ENCODE results near the gene PCLO. TPM values are rescaled to one million over a fixed set of nuclear protein-coding genes. Genes with fewer than 3 reads are reported as not detected.

The PCLO gene
- total and polyA plus RNA-seq, 2 of the 4 experiments (the other 2 are of a cell fraction): under 0.01 to 0.05 TPM

- Histone ChIP-seq H3K4ac (ENCODE audit: low read depth, low read length) (no peak overlapping the region), H2AK9ac (replicated peaks; ENCODE audit: low read depth, low read length, poor library complexity) (no peak overlapping the region), H4K8ac (ENCODE audit: low read depth in 2 of 2, low read length in 2 of 2) (no peak overlapping the region), H2BK5ac (ENCODE audit: low read depth, low read length, poor library complexity, severe bottlenecking) (no peak overlapping the region), H3K4me2 (ENCODE audit: low read depth, low read length) (no peak overlapping the region), H3K79me1 (ENCODE audit: low read depth in 1 of 2, low read length in 2 of 2) (no peaks in the 10 kb centered on the region), H2BK15ac (ENCODE audit: low read depth, low read length) (no peak overlapping the region), H3K4me1 (ENCODE audit: control insufficient read depth, insufficient read depth, low read length) (no peaks in the 10 kb centered on the region), H2AFZ (replicated peaks; ENCODE audit: low read length, poor library complexity) (no peak overlapping the region), H3K27ac (ENCODE audit: insufficient read depth, low read length) (no peak overlapping the region), H3K36me3 (ENCODE audit: control insufficient read depth, insufficient read depth, low read length) (no peaks in the 10 kb centered on the region), H4K91ac (ENCODE audit: insufficient read depth, low read depth, low read length) (no peak overlapping the region), H3K56ac (ENCODE audit: extremely low read depth, insufficient read depth, low read length) (no peak overlapping the region), H3K9me3 (ENCODE audit: control insufficient read depth, insufficient read depth, low read length) (no peaks in the 10 kb centered on the region), H2AK5ac (ENCODE audit: low read depth, low read length) (no peak overlapping the region), H2BK20ac (ENCODE audit: low read depth, low read length) (no peak overlapping the region), H3K9me1 (ENCODE audit: insufficient read depth, low read length) (no peaks in the 10 kb centered on the region), H3K18ac (ENCODE audit: low read depth, low read length) (no peak overlapping the region), H3K23ac (ENCODE audit: low read depth, low read length) (no peak overlapping the region), H3K27me3 (ENCODE audit: control insufficient read depth, insufficient read depth, low read length) (no peaks in the 10 kb centered on the region; the same call in 1 of the 2 replicates), H4K5ac (ENCODE audit: low read depth, low read length) (no peak overlapping the region), H3K9ac (ENCODE audit: low read depth, low read length) (no peak overlapping the region), H2BK120ac (ENCODE audit: low read depth, low read length) (no peak overlapping the region), H3K4me3 (ENCODE audit: insufficient read depth, low read depth, low read length) (no peak overlapping the region), H3K14ac (replicated peaks; ENCODE audit: low read depth, low read length) (no peak overlapping the region), H4K20me1 (ENCODE audit: insufficient read depth, low read length) (no peaks in the 10 kb centered on the region)
- BruUV-seq (replicated peaks): no TSS peak
- in situ Hi-C loops (cut with MboI; ENCODE audit: low sequenced_read_pairs) (no loop called here), dilution Hi-C loops (cut with HindIII; ENCODE audit: low sequenced_read_pairs, unreplicated experiment) (no loop called here), intact Hi-C loops (cut with micrococcal nuclease) (no loop called here)
- no peak for TF ChIP-seq SMC3 (IDR thresholded peaks at IDR 0.05; ENCODE audit: low read depth, low read length)
- no peak for TF ChIP-seq MXI1 (IDR thresholded peaks at IDR 0.05; ENCODE audit: borderline replicate concordance, low read depth, low read length)
- TF ChIP-seq ELK1 (IDR thresholded peaks at IDR 0.05; ENCODE audit: borderline replicate concordance, low read depth, low read length): no peak
- TF ChIP-seq CTCF (conservative IDR thresholded peaks at IDR 0.05; ENCODE audit: low read depth, low read length): no peak
- no peak for TF ChIP-seq CHD1 (IDR thresholded peaks at IDR 0.05; ENCODE audit: low read depth, low read length)
- no peak for TF ChIP-seq BHLHE40 (IDR thresholded peaks at IDR 0.05; ENCODE audit: low read depth, low read length)
- TF ChIP-seq POLR2A (IDR thresholded peaks at IDR 0.05; ENCODE audit: low read depth, low read length): no peak
- TF ChIP-seq RCOR1 (IDR thresholded peaks at IDR 0.05; ENCODE audit: insufficient replicate concordance, low read length): no peak
- TF ChIP-seq CEBPB (IDR thresholded peaks at IDR 0.05; ENCODE audit: low read depth, low read length): no peak
- TF ChIP-seq RAD21 (IDR thresholded peaks at IDR 0.05; ENCODE audit: low read length): no peak
- ChIA-PET CTCF (no interaction called here), POLR2A (ENCODE audit: unreplicated experiment) (no interaction called here)
- ATAC-seq (ENCODE audit: low read depth): no peak
- no CpG with 5 or more reads among the region's 1 CpG for whole genome bisulfite sequencing, 2 experiments (ENCODE audit: extremely low coverage in 2 of 2, insufficient read length in 1 of 2)
- DNase-seq: no peak
Measured at GRCh38 chr7:83143107-83143506, 19.6 kb downstream of the PCLO start.
